ENCODE data around the gene REEP1.

GRCh38 chr2:86337244-86337835, at the start of gene REEP1:
- TF ChIP-seq, protein P1, sequence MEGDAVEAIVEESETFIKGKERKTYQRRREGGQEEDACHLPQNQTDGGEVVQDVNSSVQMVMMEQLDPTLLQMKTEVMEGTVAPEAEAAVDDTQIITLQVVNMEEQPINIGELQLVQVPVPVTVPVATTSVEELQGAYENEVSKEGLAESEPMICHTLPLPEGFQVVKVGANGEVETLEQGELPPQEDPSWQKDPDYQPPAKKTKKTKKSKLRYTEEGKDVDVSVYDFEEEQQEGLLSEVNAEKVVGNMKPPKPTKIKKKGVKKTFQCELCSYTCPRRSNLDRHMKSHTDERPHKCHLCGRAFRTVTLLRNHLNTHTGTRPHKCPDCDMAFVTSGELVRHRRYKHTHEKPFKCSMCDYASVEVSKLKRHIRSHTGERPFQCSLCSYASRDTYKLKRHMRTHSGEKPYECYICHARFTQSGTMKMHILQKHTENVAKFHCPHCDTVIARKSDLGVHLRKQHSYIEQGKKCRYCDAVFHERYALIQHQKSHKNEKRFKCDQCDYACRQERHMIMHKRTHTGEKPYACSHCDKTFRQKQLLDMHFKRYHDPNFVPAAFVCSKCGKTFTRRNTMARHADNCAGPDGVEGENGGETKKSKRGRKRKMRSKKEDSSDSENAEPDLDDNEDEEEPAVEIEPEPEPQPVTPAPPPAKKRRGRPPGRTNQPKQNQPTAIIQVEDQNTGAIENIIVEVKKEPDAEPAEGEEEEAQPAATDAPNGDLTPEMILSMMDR (IDR thresholded peaks at IDR 0.05; ENCODE audit: low read length): no peak
- no peak for TF ChIP-seq EZH2 (IDR thresholded peaks at IDR 0.05; ENCODE audit: borderline replicate concordance, low read length)
